ENCODE measurements around the gene TBX18.

TBX18 gene

GRCh38 chr6:84764332-84765049, at the start of gene TBX18:
Gene TBX18, minus strand, starts transcription at chr6:84764598. Its CDS starts 417 bp downstream, at chr6:84764181.
- no peak for DNase-seq

- DNase-seq = no peak
Measured at GRCh38 chr6:84811351-84811750, 47.0 kb upstream of the TBX18 start.

GRCh38 chr6:84809455-84809854, 45.1 kb upstream of the TBX18 start:
- no peak for DNase-seq

GRCh38 chr6:84808491-84809061, 44.2 kb upstream of the TBX18 start:
- no peak for DNase-seq

GRCh38 chr6:84805145-84805544, 40.7 kb upstream of the TBX18 start:
- no peak for DNase-seq

GRCh38 chr6:84804720-84805119, 40.3 kb upstream of the TBX18 start:
- no peak for DNase-seq

GRCh38 chr6:84801250-84801649, 36.9 kb upstream of the TBX18 start:
- no peak for DNase-seq

GRCh38 chr6:84798257-84798656, 33.9 kb upstream of the TBX18 start:
- no peak for DNase-seq

- no peak for DNase-seq
Measured at GRCh38 chr6:84796343-84796742, 31.9 kb upstream of the TBX18 start.

GRCh38 chr6:84791927-84792326, 27.5 kb upstream of the TBX18 start:
- DNase-seq = no peak

GRCh38 chr6:84791233-84791632, 26.8 kb upstream of the TBX18 start:
- DNase-seq = no peak

- no peak for DNase-seq
Measured at GRCh38 chr6:84789170-84789569, 24.8 kb upstream of the TBX18 start.

GRCh38 chr6:84788689-84789088, 24.3 kb upstream of the TBX18 start:
- no peak for DNase-seq

- DNase-seq = no peak
Measured at GRCh38 chr6:84785671-84786070, 21.3 kb upstream of the TBX18 start.

GRCh38 chr6:84779917-84780316, 15.5 kb upstream of the TBX18 start:
- DNase-seq = no peak

GRCh38 chr6:84779380-84779779, 15.0 kb upstream of the TBX18 start:
- DNase-seq = no peak

- no peak for DNase-seq
Measured at GRCh38 chr6:84777888-84778287, 13.5 kb upstream of the TBX18 start.

- DNase-seq = no peak
Measured at GRCh38 chr6:84776392-84776791, 12.0 kb upstream of the TBX18 start.

- no peak for DNase-seq
Measured at GRCh38 chr6:84775751-84776150, 11.4 kb upstream of the TBX18 start.

GRCh38 chr6:84774985-84775284, 10.5 kb upstream of the TBX18 start:
- no peak for DNase-seq

- DNase-seq = no peak
Measured at GRCh38 chr6:84774157-84774984, 10.0 kb upstream of the TBX18 start.

GRCh38 chr6:84773431-84774156, 9.2 kb upstream of the TBX18 start:
- DNase-seq = no peak

- no peak for DNase-seq
Measured at GRCh38 chr6:84773133-84773430, 8.7 kb upstream of the TBX18 start.

All from NCI-H748 treated with DMSO at 0.1 percent for 48 hours (cell line).